Stimulated activated CD8-positive, alpha-beta memory T cell treated with anti-CD3 and anti-CD28 coated beads, Interleukin-12 subunit alpha, Interleukin-12 subunit beta, amount 100 ng/mL, for 4 hours (primary cell): Measurements from ENCODE around the gene SYNM.
"Not testable (repeated sequence)": the region's sequence is repeated elsewhere in the genome, so short reads cannot be mapped to it uniquely, and the experiment has no call there.

Source experiments
- DNase-seq: peaks from one replicate; pipeline ENCODE4 v3.0.0-alpha.2; 2020; ENCODE audit warnings: low read depth

Gene SYNM

GRCh38 chr15:99108993-99109392, 4.1 kb downstream of the SYNM start:
- DNase-seq = no peak

DNA sequence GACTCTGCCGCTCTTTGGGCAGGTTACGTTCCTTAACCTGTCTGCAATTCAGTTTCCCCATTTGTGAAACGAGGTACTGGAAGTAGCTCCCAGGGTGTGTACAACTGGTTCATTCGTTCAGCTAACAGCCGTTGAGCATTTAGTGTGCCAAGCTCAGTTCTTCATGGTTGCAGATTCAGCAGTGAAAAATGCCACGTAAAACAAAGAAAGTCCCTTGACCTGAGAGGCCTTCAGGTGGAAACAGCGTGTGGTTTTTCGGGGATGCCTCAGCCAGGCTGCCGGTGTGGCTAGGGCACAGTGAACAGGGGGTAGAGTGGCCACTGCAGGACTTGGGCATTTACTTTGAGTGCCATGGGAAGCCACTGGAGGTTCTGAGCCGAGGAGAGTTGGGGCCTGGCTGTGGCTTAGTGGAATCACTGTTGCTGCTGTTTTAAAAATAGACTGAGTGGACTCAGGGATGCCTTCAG, 4.7 kb downstream of the SYNM start:
- DNase-seq = no peak

DNA sequence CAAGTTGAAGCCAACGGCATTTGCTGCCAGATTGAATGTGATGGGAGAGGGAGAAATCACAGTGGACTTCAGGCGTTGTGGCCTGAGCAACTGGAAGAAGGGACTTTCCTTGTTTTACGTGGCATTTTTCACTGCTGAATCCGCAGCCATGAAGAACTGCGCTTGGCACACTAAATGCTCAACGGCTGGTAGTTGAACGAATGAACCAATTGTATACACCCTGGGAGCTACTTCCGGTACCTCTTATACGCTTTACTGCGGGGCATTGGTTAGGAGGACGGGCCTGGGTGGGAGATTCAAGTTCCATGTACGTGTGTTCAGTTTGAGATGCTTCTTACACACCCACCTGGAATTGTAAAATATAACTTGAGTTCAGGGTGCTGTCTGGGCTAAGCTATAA, 5.2 kb downstream of the SYNM start:
- no peak for DNase-seq

- DNase-seq = no peak
These were observed 5.9 kb downstream of the SYNM start for GRCh38 chr15:99110581-99111320.

- DNase-seq = not testable (repeated sequence)
These were observed 6.8 kb downstream of the SYNM start for GRCh38 chr15:99111641-99112040.

DNA sequence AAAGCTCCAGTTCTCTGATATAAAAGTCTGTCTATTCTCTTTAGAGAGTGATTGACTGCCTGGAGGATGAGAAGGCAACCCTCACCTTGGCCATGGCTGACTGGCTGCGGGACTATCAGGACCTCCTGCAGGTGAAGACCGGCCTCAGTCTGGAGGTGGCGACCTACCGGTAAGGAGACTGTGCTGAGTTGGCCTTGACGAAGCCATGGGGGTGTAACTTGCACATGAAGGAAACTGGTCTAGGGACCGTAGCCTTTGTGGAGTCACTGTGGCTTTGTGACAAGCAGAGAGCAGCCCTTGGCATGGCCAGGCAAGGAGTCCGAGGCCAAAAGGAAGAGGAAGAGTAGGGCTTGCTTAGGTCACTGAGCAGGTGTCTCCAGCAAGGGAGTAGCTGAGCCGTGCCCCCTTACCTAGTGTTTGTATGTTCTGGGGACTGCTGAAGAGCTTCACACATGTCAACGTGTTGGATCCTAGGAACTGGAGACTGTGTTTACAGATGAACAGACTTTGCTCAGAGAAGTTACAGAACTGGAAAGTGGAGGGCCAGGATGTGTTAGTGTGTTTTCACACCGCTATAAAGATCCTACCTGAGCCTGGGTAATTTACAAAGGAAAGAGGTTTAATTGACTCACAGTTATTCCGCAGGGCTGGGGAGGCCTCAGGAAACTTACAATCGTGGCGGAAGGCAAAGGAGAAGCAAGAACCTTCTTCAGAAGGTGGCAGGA, 8.8 kb downstream of the SYNM start:
- DNase-seq = no peak

GRCh38 chr15:99114511-99115299, 9.8 kb downstream of the SYNM start:
- no peak for DNase-seq

- no peak for DNase-seq
These were observed 10.7 kb downstream of the SYNM start for GRCh38 chr15:99115300-99116215.

GRCh38 chr15:99117111-99117510, 12.2 kb downstream of the SYNM start:
- DNase-seq = no peak

DNA sequence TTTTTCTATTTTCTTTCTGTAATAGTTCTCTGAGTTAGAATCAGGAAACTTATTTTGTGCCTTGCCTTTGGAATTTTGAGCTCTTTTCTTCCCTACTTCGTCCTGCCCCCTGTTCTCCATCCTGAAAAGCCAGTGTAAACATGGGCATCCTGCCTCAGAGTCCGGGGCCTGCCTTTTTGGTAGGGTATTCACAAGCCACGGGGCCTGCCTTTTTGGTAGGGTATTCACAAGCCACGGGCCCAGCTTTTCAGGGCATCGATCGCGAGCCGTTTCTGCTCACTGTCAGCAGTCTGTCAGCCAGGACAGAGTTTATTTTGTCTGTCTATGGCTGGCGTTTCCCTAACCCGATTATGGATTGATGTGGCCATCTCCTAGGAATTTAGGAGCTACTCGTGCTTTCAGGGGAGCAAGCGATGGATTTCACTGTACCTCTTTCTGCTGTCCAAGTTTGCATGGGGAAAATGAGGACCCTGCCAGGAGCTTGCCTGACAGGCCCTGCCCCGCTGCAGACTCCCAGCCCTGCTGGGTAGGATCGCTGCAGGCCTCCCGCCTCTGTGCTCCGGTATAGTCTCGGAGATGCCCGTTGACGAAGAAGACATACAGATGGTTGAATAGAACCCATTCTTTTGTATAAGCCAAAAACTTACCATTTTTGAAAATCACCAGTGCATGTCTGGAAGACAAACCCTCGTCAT, 12.8 kb downstream of the SYNM start:
- no peak for DNase-seq

- no peak for DNase-seq
These were observed 13.4 kb downstream of the SYNM start for GRCh38 chr15:99118258-99118632.

- DNase-seq = no peak
These were observed 14.1 kb downstream of the SYNM start for GRCh38 chr15:99118801-99119546.

DNA sequence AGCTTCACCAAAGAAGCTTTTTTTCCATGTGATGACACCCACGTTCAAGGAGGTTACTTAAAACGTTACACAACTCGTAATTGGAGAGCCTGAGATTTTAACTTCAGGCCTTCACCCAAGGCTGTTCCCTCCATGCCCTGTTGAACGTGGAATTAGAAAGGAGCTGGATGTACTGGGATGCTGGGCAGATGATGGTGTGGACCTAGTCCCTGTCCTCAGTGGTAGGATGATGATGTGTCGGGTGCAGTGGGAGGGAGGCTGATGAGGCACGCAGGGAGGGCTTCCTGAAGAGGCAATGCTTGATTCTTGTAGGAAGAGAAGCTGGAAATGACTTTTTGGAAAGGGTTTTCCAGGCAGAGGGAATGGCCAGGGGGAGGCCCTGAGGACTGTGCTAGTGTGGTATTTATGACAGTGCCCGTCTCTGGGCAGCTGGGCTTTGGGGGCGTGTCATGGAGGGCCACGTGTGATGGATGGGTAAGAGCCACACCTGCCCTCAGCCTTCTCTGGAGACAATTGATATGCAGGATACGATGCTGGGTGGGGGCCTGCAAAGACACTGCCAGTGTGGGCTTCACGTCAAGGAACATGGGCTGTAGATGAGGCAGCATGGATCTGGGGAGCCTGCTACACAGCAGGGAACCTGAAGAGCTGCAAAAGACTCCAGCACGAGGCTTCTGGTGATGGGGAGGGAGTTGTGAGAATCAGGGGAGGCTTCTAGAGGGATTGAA, 15.3 kb downstream of the SYNM start:
- DNase-seq = no peak

DNA sequence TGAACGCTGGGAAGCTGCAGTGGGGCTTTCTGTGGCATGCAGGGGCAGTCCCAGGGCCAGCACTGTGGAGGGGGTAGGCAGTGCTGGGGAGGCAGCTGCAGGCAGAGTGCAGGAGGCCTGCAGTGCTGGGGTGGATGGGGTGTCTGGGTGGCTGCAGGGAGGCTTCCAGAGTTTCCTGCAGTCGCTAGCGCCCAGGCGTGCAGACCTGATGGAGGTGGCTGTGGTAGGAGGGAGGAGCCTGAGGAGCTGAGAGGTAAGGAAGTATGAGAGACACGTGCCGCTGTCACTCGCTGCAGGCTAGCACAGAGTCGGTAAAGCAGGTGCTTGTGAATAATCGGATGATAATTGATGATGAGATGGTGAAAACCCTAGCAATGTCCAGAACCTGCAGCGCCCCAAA, 16.3 kb downstream of the SYNM start:
- DNase-seq = no peak

DNA sequence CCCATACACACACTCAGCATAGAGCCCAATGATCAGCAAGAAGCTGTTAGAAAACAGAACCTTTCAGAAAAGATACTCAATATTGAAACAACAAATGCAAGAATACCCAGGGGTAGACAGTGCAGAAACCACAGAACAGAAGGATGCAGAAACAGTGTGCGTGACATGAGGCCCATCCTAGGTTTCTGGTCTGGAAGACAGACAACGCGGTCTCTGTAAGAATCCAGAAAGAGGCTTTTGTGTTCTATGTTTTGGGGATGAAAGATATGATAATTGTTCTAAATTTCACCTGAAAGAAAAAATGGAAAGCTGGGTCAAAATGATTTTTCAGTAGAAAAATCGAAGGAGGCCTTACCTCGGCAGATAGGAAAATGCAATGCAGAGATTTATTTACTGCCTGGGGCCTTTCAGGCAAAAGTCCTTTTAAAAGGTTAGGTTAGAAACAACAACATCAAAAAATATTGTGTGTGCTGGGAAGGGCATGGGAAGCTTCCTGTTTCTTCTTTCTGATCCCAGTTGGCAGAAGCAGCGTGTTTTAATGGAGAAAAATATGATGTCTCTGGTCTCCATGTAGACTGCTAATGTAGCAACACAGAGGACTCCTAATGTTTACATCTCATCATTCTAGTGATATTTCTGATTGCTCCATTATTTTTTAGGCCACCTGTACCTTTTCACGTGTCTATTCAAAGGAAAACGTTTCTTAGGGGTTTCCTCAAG, 17.0 kb downstream of the SYNM start:
- DNase-seq = no peak

GRCh38 chr15:99122831-99123712, 18.2 kb downstream of the SYNM start:
- no peak for DNase-seq

DNA sequence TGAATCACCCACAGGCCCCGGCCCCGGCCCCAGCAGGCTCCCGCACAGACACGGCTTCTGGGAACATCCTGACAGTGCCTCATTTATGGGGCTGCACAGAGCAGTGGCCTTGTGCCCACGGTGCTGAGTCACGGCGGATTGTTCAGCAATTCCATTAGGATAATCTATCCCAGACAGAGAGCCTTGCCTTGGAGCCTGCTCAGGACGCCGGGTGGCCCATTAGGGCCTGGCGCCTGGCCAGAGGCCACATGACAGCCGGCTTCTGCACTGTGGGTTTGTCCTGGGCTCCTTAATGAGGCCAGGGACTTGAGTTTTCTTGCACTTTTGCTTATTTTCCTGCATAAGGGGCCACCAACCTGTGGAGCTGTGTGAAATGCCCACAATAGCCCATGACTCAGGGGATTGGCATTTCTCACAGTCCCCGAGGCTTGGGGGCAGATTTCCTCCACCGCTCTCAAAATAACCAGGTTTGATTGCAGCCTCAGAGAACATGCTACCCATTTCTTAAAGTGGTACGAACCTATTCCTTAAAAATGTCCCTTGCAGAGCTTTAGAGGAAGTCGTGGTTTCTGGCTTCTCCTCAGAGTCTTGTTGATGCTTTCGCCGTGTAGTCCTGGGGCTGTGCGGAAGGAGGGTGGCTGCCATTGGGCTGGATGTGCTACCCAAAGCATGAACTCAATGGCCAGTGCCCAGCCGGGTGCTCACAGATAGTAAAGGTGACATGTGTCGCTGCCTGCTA, 19.0 kb downstream of the SYNM start:
- DNase-seq = no peak
